ENCODE results near the gene PHC1. TPM values are rescaled to one million over a fixed set of nuclear protein-coding genes. Genes with fewer than 3 reads are reported as not detected.

PHC1 gene
- total RNA-seq, 1 donor, result 26.9 TPM

- Histone ChIP-seq H3K27me3 (ENCODE audit: insufficient read depth, low read length) (no peaks in the 10 kb centered on the region), H3K4me1 (ENCODE audit: insufficient read depth, low read length) (peaks cover 61% of the 10 kb centered on the region), H3K9me3 (ENCODE audit: low read depth, low read length) (no peaks in the 10 kb centered on the region), H3K4me3 (ENCODE audit: low read length) (no peak overlapping the region)
These were observed 37.4 kb downstream of the PHC1 start for GRCh38 chr12:8951744-8952143.

GRCh38 chr12:8953773-8954402 is 39.6 kb downstream of the PHC1 start:
- peaks cover 52% of the 10 kb centered on the region for H3K4me1 ChIP-seq (ENCODE audit: insufficient read depth, low read length)
- H3K4me3 ChIP-seq (ENCODE audit: low read length), result no peak overlapping the region
- no peaks in the 10 kb centered on the region for H3K9me3 ChIP-seq (ENCODE audit: low read depth, low read length)
- no peaks in the 10 kb centered on the region for H3K27me3 ChIP-seq (ENCODE audit: insufficient read depth, low read length)

GRCh38 chr12:8956073-8956472 is 41.8 kb downstream of the PHC1 start:
- Histone ChIP-seq H3K9me3 (ENCODE audit: low read depth, low read length) (no peaks in the 10 kb centered on the region), H3K4me3 (ENCODE audit: low read length) (no peak overlapping the region), H3K4me1 (ENCODE audit: insufficient read depth, low read length) (peaks cover 54% of the 10 kb centered on the region), H3K27me3 (ENCODE audit: insufficient read depth, low read length) (no peaks in the 10 kb centered on the region)

- Histone ChIP-seq H3K27me3 (ENCODE audit: insufficient read depth, low read length) (no peaks in the 10 kb centered on the region), H3K4me1 (ENCODE audit: insufficient read depth, low read length) (peaks cover 49% of the 10 kb centered on the region), H3K4me3 (ENCODE audit: low read length) (no peak overlapping the region), H3K9me3 (ENCODE audit: low read depth, low read length) (no peaks in the 10 kb centered on the region)
These were observed 42.5 kb downstream of the PHC1 start for GRCh38 chr12:8956772-8957171.

GRCh38 chr12:8957561-8957960 is 43.3 kb downstream of the PHC1 start:
- Histone ChIP-seq H3K27me3 (ENCODE audit: insufficient read depth, low read length) (no peaks in the 10 kb centered on the region), H3K9me3 (ENCODE audit: low read depth, low read length) (no peaks in the 10 kb centered on the region), H3K4me3 (ENCODE audit: low read length) (no peak overlapping the region), H3K4me1 (ENCODE audit: insufficient read depth, low read length) (peaks cover 42% of the 10 kb centered on the region)

GRCh38 chr12:8958066-8958465 is 43.8 kb downstream of the PHC1 start:
- no peak overlapping the region for H3K4me3 ChIP-seq (ENCODE audit: low read length)
- no peaks in the 10 kb centered on the region for H3K9me3 ChIP-seq (ENCODE audit: low read depth, low read length)
- H3K4me1 ChIP-seq (ENCODE audit: insufficient read depth, low read length), result peaks cover 38% of the 10 kb centered on the region
- H3K27me3 ChIP-seq (ENCODE audit: insufficient read depth, low read length), result no peaks in the 10 kb centered on the region

- Histone ChIP-seq H3K4me3 (ENCODE audit: low read length) (no peak overlapping the region), H3K4me1 (ENCODE audit: insufficient read depth, low read length) (peaks cover 28% of the 10 kb centered on the region)
These were observed 45.9 kb downstream of the PHC1 start for GRCh38 chr12:8960176-8960575.

GRCh38 chr12:8968761-8969160 is 54.5 kb downstream of the PHC1 start:
- Histone ChIP-seq H3K4me1 (ENCODE audit: insufficient read depth, low read length) (no peaks in the 10 kb centered on the region), H3K4me3 (ENCODE audit: low read length) (no peak overlapping the region), H3K9me3 (ENCODE audit: low read depth, low read length) (peaks cover 21% of the 10 kb centered on the region), H3K27me3 (ENCODE audit: insufficient read depth, low read length) (no peaks in the 10 kb centered on the region)

More at GRCh38 chr12:8960176-8960575, 45.9 kb downstream of the PHC1 start:
- H3K9me3 ChIP-seq (ENCODE audit: low read depth, low read length), result no peaks in the 10 kb centered on the region
- no peaks in the 10 kb centered on the region for H3K27me3 ChIP-seq (ENCODE audit: insufficient read depth, low read length)

GRCh38 chr12:8969861-8970411 is 55.6 kb downstream of the PHC1 start:
- no peaks in the 10 kb centered on the region for H3K27me3 ChIP-seq (ENCODE audit: insufficient read depth, low read length)
- no peak overlapping the region for H3K4me3 ChIP-seq (ENCODE audit: low read length)
- H3K4me1 ChIP-seq (ENCODE audit: insufficient read depth, low read length), result no peaks in the 10 kb centered on the region
- H3K9me3 ChIP-seq (ENCODE audit: low read depth, low read length), result peaks cover 21% of the 10 kb centered on the region

- Histone ChIP-seq H3K4me1 (ENCODE audit: insufficient read depth, low read length) (no peaks in the 10 kb centered on the region), H3K27me3 (ENCODE audit: insufficient read depth, low read length) (no peaks in the 10 kb centered on the region), H3K4me3 (ENCODE audit: low read length) (no peak overlapping the region), H3K9me3 (ENCODE audit: low read depth, low read length) (peaks cover 21% of the 10 kb centered on the region)
These were observed 56.1 kb downstream of the PHC1 start for GRCh38 chr12:8970432-8970831.

GRCh38 chr12:8980137-8980536 is 65.8 kb downstream of the PHC1 start:
- no peak overlapping the region for H3K4me3 ChIP-seq (ENCODE audit: low read length)
- H3K9me3 ChIP-seq (ENCODE audit: low read depth, low read length), result peaks cover 21% of the 10 kb centered on the region
- no peaks in the 10 kb centered on the region for H3K27me3 ChIP-seq (ENCODE audit: insufficient read depth, low read length)
- H3K4me1 ChIP-seq (ENCODE audit: insufficient read depth, low read length), result no peaks in the 10 kb centered on the region

- Histone ChIP-seq H3K4me3 (ENCODE audit: low read length) (no peak overlapping the region), H3K9me3 (ENCODE audit: low read depth, low read length) (peaks cover 2% of the 10 kb centered on the region), H3K27me3 (ENCODE audit: insufficient read depth, low read length) (no peaks in the 10 kb centered on the region), H3K4me1 (ENCODE audit: insufficient read depth, low read length) (peaks cover 45% of the 10 kb centered on the region)
These were observed 71.0 kb downstream of the PHC1 start for GRCh38 chr12:8985213-8985754.

GRCh38 chr12:8987163-8987562 is 72.9 kb downstream of the PHC1 start:
- Histone ChIP-seq H3K4me3 (ENCODE audit: low read length) (no peak overlapping the region), H3K4me1 (ENCODE audit: insufficient read depth, low read length) (peaks cover 52% of the 10 kb centered on the region)

GRCh38 chr12:8987685-8988084 is 73.4 kb downstream of the PHC1 start:
- Histone ChIP-seq H3K4me3 (ENCODE audit: low read length) (no peak overlapping the region), H3K9me3 (ENCODE audit: low read depth, low read length) (no peaks in the 10 kb centered on the region), H3K4me1 (ENCODE audit: insufficient read depth, low read length) (peaks cover 57% of the 10 kb centered on the region), H3K27me3 (ENCODE audit: insufficient read depth, low read length) (no peaks in the 10 kb centered on the region)

More at GRCh38 chr12:8987163-8987562, 72.9 kb downstream of the PHC1 start:
- no peaks in the 10 kb centered on the region for H3K27me3 ChIP-seq (ENCODE audit: insufficient read depth, low read length)
- H3K9me3 ChIP-seq (ENCODE audit: low read depth, low read length), result no peaks in the 10 kb centered on the region

- peak within 1 kb of the TSS; percentile 26 for H3K4me3 ChIP-seq (ENCODE audit: low read length)
- H3K4me1 ChIP-seq (ENCODE audit: insufficient read depth, low read length), result peaks cover 57% of the 10 kb centered on the region
- no peaks in the 10 kb centered on the region for H3K9me3 ChIP-seq (ENCODE audit: low read depth, low read length)
- H3K27me3 ChIP-seq (ENCODE audit: insufficient read depth, low read length), result no peaks in the 10 kb centered on the region
These were observed 75.1 kb downstream of the PHC1 start, which contains the start of gene KLRG1 for GRCh38 chr12:8989413-8989812. Gene KLRG1, plus strand, starts transcription at chr12:8989546. Its CDS starts 90 bp downstream, at chr12:8989636.
